Measurements from ENCODE around the gene YBX1. TPM values are rescaled to one million over a fixed set of nuclear protein-coding genes. Genes with fewer than 3 reads are reported as not detected.
A peak's percentile ranks its signal among the peaks of the same experiment; 100 is the strongest.

Gene YBX1
- total RNA-seq, 1 donor from 2014 or later = 538 TPM

GRCh38 chr1:42730002-42730401 is 47.8 kb downstream of the YBX1 start:
- no peak for TF ChIP-seq CTCF (IDR thresholded peaks at IDR 0.05)
- H3K4me1 Mint-ChIP-seq (ENCODE audit: unreplicated experiment) = no peaks in the 10 kb centered on the region
- no peaks in the 10 kb centered on the region for H3K27me3 Mint-ChIP-seq (ENCODE audit: unreplicated experiment)
- peak; percentile 23 for DNase-seq (ENCODE audit: extremely low spot score, unreplicated experiment)
- no peaks in the 10 kb centered on the region for H3K9me3 Mint-ChIP-seq (ENCODE audit: unreplicated experiment)
- H3K36me3 Mint-ChIP-seq (ENCODE audit: unreplicated experiment) = no peaks in the 10 kb centered on the region
- no peak overlapping the region for H3K27ac Mint-ChIP-seq (ENCODE audit: unreplicated experiment)
- no peak overlapping the region for H3K4me3 Mint-ChIP-seq (ENCODE audit: unreplicated experiment)

- DNase-seq (ENCODE audit: extremely low spot score, unreplicated experiment) = peak; percentile 42
- H3K27me3 Mint-ChIP-seq (ENCODE audit: unreplicated experiment) = no peaks in the 10 kb centered on the region
- TF ChIP-seq CTCF (IDR thresholded peaks at IDR 0.05) = no peak
- H3K4me3 Mint-ChIP-seq (ENCODE audit: unreplicated experiment) = no peak overlapping the region
- no peak overlapping the region for H3K27ac Mint-ChIP-seq (ENCODE audit: unreplicated experiment)
- no peaks in the 10 kb centered on the region for H3K36me3 Mint-ChIP-seq (ENCODE audit: unreplicated experiment)
- H3K4me1 Mint-ChIP-seq (ENCODE audit: unreplicated experiment) = no peaks in the 10 kb centered on the region
- no peaks in the 10 kb centered on the region for H3K9me3 Mint-ChIP-seq (ENCODE audit: unreplicated experiment)
Measured at GRCh38 chr1:42730988-42731387, 48.8 kb downstream of the YBX1 start.

- Mint-ChIP-seq H3K4me3 (ENCODE audit: unreplicated experiment) (no peak overlapping the region), H3K4me1 (ENCODE audit: unreplicated experiment) (no peaks in the 10 kb centered on the region), H3K27ac (ENCODE audit: unreplicated experiment) (no peak overlapping the region), H3K9me3 (ENCODE audit: unreplicated experiment) (no peaks in the 10 kb centered on the region), H3K27me3 (ENCODE audit: unreplicated experiment) (no peaks in the 10 kb centered on the region), H3K36me3 (ENCODE audit: unreplicated experiment) (no peaks in the 10 kb centered on the region)
- DNase-seq (ENCODE audit: extremely low spot score, unreplicated experiment) = no peak
- TF ChIP-seq CTCF (IDR thresholded peaks at IDR 0.05) = no peak
Measured at GRCh38 chr1:42731585-42731984, 49.4 kb downstream of the YBX1 start.

- peaks cover 1% of the 10 kb centered on the region for H3K4me1 Mint-ChIP-seq (ENCODE audit: unreplicated experiment)
- no peaks in the 10 kb centered on the region for H3K27me3 Mint-ChIP-seq (ENCODE audit: unreplicated experiment)
- no peaks in the 10 kb centered on the region for H3K36me3 Mint-ChIP-seq (ENCODE audit: unreplicated experiment)
Measured at GRCh38 chr1:42732126-42732680, 50.0 kb downstream of the YBX1 start.

More at GRCh38 chr1:42732126-42732680, 50.0 kb downstream of the YBX1 start:
- no peak overlapping the region for H3K4me3 Mint-ChIP-seq (ENCODE audit: unreplicated experiment)
- TF ChIP-seq CTCF (IDR thresholded peaks at IDR 0.05) = no peak
- H3K27ac Mint-ChIP-seq (ENCODE audit: unreplicated experiment) = no peak overlapping the region
- no peaks in the 10 kb centered on the region for H3K9me3 Mint-ChIP-seq (ENCODE audit: unreplicated experiment)
- DNase-seq (ENCODE audit: extremely low spot score, unreplicated experiment) = no peak
